GM19193 (cell line): ENCODE measurements around the gene CCDC38.

Experiments
- POLR2A ChIP-seq: IDR thresholded peaks from 4 replicates; pipeline ENCODE4 v1.6.1; 2011; ENCODE audit not compliant: insufficient read depth, insufficient read length; ENCODE audit errors: extremely low read depth

Gene CCDC38

GRCh38 chr12:95837240-95838038, 105.0 kb downstream of the CCDC38 start:
- no peak for TF ChIP-seq POLR2A

GRCh38 chr12:95836630-95837239, 105.7 kb downstream of the CCDC38 start:
- no peak for TF ChIP-seq POLR2A

- no peak for TF ChIP-seq POLR2A
Observed at GRCh38 chr12:95836185-95836609, 106.2 kb downstream of the CCDC38 start.

GRCh38 chr12:95834572-95834971, 107.8 kb downstream of the CCDC38 start:
- TF ChIP-seq POLR2A, result no peak

- no peak for TF ChIP-seq POLR2A
Observed at GRCh38 chr12:95830335-95831089, 111.9 kb downstream of the CCDC38 start.

GRCh38 chr12:95829395-95829794, 113.0 kb downstream of the CCDC38 start:
- TF ChIP-seq POLR2A, result no peak

- TF ChIP-seq POLR2A, result no peak
Observed at GRCh38 chr12:95820096-95820703, 122.2 kb downstream of the CCDC38 start.
